Measurements from ENCODE around the gene FBXL12. TPM values are rescaled to one million over a fixed set of nuclear protein-coding genes. Genes with fewer than 3 reads are reported as not detected.
"Not testable (repeated sequence)": the region's sequence is repeated elsewhere in the genome, so short reads cannot be mapped to it uniquely, and the experiment has no call there.

The FBXL12 gene
- polyA plus RNA-seq (ENCODE audit: insufficient read length in 4 of 4): 10 to 100 TPM; 26.2 to 39.6 (median 30.9) TPM

- DNase-seq (ENCODE audit: low read depth in 4 of 4, low spot score in 3 of 4): peak; percentile 98 to 99 (median 99)
Measured at GRCh38 chr19:9818734-9819595, at the start of gene FBXL12. Gene FBXL12 (minus strand): TSS chr19:9819079. CDS start chr19:9818813, 266 bp downstream.

- no peak for DNase-seq (ENCODE audit: low read depth in 4 of 4, low spot score in 3 of 4)
Measured at GRCh38 chr19:9865732-9866501, 47.0 kb upstream of the FBXL12 start.

- no peak for DNase-seq (ENCODE audit: low read depth in 4 of 4, low spot score in 3 of 4)
Measured at GRCh38 chr19:9863759-9864158, 44.9 kb upstream of the FBXL12 start.

- no peak for DNase-seq (ENCODE audit: low read depth in 4 of 4, low spot score in 3 of 4)
Measured at GRCh38 chr19:9862938-9863337, 44.1 kb upstream of the FBXL12 start.

GRCh38 chr19:9861503-9861902 is 42.6 kb upstream of the FBXL12 start:
- DNase-seq (ENCODE audit: low read depth in 4 of 4, low spot score in 3 of 4): no peak

GRCh38 chr19:9860407-9860806 is 41.5 kb upstream of the FBXL12 start:
- no peak for DNase-seq (ENCODE audit: low read depth in 4 of 4, low spot score in 3 of 4)

- no peak for DNase-seq (ENCODE audit: low read depth in 4 of 4, low spot score in 3 of 4)
Measured at GRCh38 chr19:9858766-9859165, 39.9 kb upstream of the FBXL12 start.

- DNase-seq (ENCODE audit: low read depth in 4 of 4, low spot score in 3 of 4): no peak
Measured at GRCh38 chr19:9857920-9858746, 39.3 kb upstream of the FBXL12 start.

- DNase-seq (ENCODE audit: low read depth in 4 of 4, low spot score in 3 of 4): no peak
Measured at GRCh38 chr19:9857076-9857721, 38.3 kb upstream of the FBXL12 start.

GRCh38 chr19:9856609-9857008 is 37.7 kb upstream of the FBXL12 start:
- DNase-seq (ENCODE audit: low read depth in 4 of 4, low spot score in 3 of 4): no peak

GRCh38 chr19:9854282-9854846 is 35.5 kb upstream of the FBXL12 start:
- no peak for DNase-seq (ENCODE audit: low read depth in 4 of 4, low spot score in 3 of 4)

- DNase-seq (ENCODE audit: low read depth in 4 of 4, low spot score in 3 of 4): peak in 2 of 4 donors; percentile 28 to 58
Measured at GRCh38 chr19:9850235-9850959, 31.5 kb upstream of the FBXL12 start.

GRCh38 chr19:9849791-9850190 is 30.9 kb upstream of the FBXL12 start:
- no peak for DNase-seq (ENCODE audit: low read depth in 4 of 4, low spot score in 3 of 4)

- no peak for DNase-seq (ENCODE audit: low read depth in 4 of 4, low spot score in 3 of 4)
Measured at GRCh38 chr19:9848762-9849161, 29.9 kb upstream of the FBXL12 start.

GRCh38 chr19:9848060-9848459 is 29.2 kb upstream of the FBXL12 start:
- DNase-seq (ENCODE audit: low read depth in 4 of 4, low spot score in 3 of 4): no peak

- no peak for DNase-seq (ENCODE audit: low read depth in 4 of 4, low spot score in 3 of 4)
Measured at GRCh38 chr19:9847087-9847671, 28.3 kb upstream of the FBXL12 start.

- DNase-seq (ENCODE audit: low read depth in 4 of 4, low spot score in 3 of 4): not testable (repeated sequence)
Measured at GRCh38 chr19:9843626-9844273, 24.9 kb upstream of the FBXL12 start.

- no peak for DNase-seq (ENCODE audit: low read depth in 4 of 4, low spot score in 3 of 4)
Measured at GRCh38 chr19:9842834-9843625, 24.2 kb upstream of the FBXL12 start.

All from left renal pelvis (tissue), 4 donors.